ENCODE results near the gene DDX10.
"Not testable (repeated sequence)": the region's sequence is repeated elsewhere in the genome, so short reads cannot be mapped to it uniquely, and the experiment has no call there.

DDX10 gene

GRCh38 chr11:108734283-108734682 is 69.4 kb downstream of the DDX10 start:
- no peaks in the 10 kb centered on the region for H3K27me3 ChIP-seq (ENCODE audit: insufficient read depth, low read length)
- no peak overlapping the region for H2AFZ ChIP-seq (ENCODE audit: low read depth, low read length)
- no peaks in the 10 kb centered on the region for H3K36me3 ChIP-seq (ENCODE audit: insufficient read depth, low read length)
- H3K9me3 ChIP-seq (ENCODE audit: low read length), result peaks cover 2% of the 10 kb centered on the region
- no peak overlapping the region for H3K4me3 ChIP-seq (ENCODE audit: low read length)
- no peaks in the 10 kb centered on the region for H3K4me1 ChIP-seq (ENCODE audit: insufficient read depth, low read length)

GRCh38 chr11:108734956-108735559 is 70.2 kb downstream of the DDX10 start:
- Histone ChIP-seq H3K27me3 (ENCODE audit: insufficient read depth, low read length) (no peaks in the 10 kb centered on the region), H3K9me3 (ENCODE audit: low read length) (peaks cover 3% of the 10 kb centered on the region), H3K4me1 (ENCODE audit: insufficient read depth, low read length) (no peaks in the 10 kb centered on the region)

GRCh38 chr11:108740132-108740531 is 75.3 kb downstream of the DDX10 start:
- not testable (repeated sequence) for H3K4me3 ChIP-seq (ENCODE audit: low read length); H2AFZ ChIP-seq (ENCODE audit: low read depth, low read length); H3K36me3 ChIP-seq (ENCODE audit: insufficient read depth, low read length); H3K27me3 ChIP-seq (ENCODE audit: insufficient read depth, low read length); H3K4me1 ChIP-seq (ENCODE audit: insufficient read depth, low read length); H3K9me3 ChIP-seq (ENCODE audit: low read length)

More at GRCh38 chr11:108734956-108735559, 70.2 kb downstream of the DDX10 start:
- no peak overlapping the region for H2AFZ ChIP-seq (ENCODE audit: low read depth, low read length)
- H3K4me3 ChIP-seq (ENCODE audit: low read length), result no peak overlapping the region
- H3K36me3 ChIP-seq (ENCODE audit: insufficient read depth, low read length), result no peaks in the 10 kb centered on the region

GRCh38 chr11:108743851-108744250 is 79.0 kb downstream of the DDX10 start:
- no peaks in the 10 kb centered on the region for H3K4me1 ChIP-seq (ENCODE audit: insufficient read depth, low read length)
- no peak overlapping the region for H2AFZ ChIP-seq (ENCODE audit: low read depth, low read length)
- no peaks in the 10 kb centered on the region for H3K27me3 ChIP-seq (ENCODE audit: insufficient read depth, low read length)
- H3K36me3 ChIP-seq (ENCODE audit: insufficient read depth, low read length), result no peaks in the 10 kb centered on the region
- no peak overlapping the region for H3K4me3 ChIP-seq (ENCODE audit: low read length)
- H3K9me3 ChIP-seq (ENCODE audit: low read length), result peaks cover 2% of the 10 kb centered on the region

- H2AFZ ChIP-seq (ENCODE audit: low read depth, low read length), result no peak overlapping the region
- no peaks in the 10 kb centered on the region for H3K27me3 ChIP-seq (ENCODE audit: insufficient read depth, low read length)
- H3K36me3 ChIP-seq (ENCODE audit: insufficient read depth, low read length), result no peaks in the 10 kb centered on the region
- H3K9me3 ChIP-seq (ENCODE audit: low read length), result no peaks in the 10 kb centered on the region
- no peaks in the 10 kb centered on the region for H3K4me1 ChIP-seq (ENCODE audit: insufficient read depth, low read length)
- H3K4me3 ChIP-seq (ENCODE audit: low read length), result no peak overlapping the region
These were observed 84.1 kb downstream of the DDX10 start for GRCh38 chr11:108748968-108749367.

GRCh38 chr11:108751444-108751843 is 86.6 kb downstream of the DDX10 start:
- no peaks in the 10 kb centered on the region for H3K36me3 ChIP-seq (ENCODE audit: insufficient read depth, low read length)
- H3K4me1 ChIP-seq (ENCODE audit: insufficient read depth, low read length), result peaks cover 6% of the 10 kb centered on the region
- no peak overlapping the region for H3K4me3 ChIP-seq (ENCODE audit: low read length)
- no peaks in the 10 kb centered on the region for H3K27me3 ChIP-seq (ENCODE audit: insufficient read depth, low read length)
- H3K9me3 ChIP-seq (ENCODE audit: low read length), result no peaks in the 10 kb centered on the region
- H2AFZ ChIP-seq (ENCODE audit: low read depth, low read length), result no peak overlapping the region

- H3K4me3 ChIP-seq (ENCODE audit: low read length), result no peak overlapping the region
- H3K9me3 ChIP-seq (ENCODE audit: low read length), result no peaks in the 10 kb centered on the region
- H3K27me3 ChIP-seq (ENCODE audit: insufficient read depth, low read length), result no peaks in the 10 kb centered on the region
- H3K36me3 ChIP-seq (ENCODE audit: insufficient read depth, low read length), result no peaks in the 10 kb centered on the region
- H3K4me1 ChIP-seq (ENCODE audit: insufficient read depth, low read length), result peaks cover 6% of the 10 kb centered on the region
- no peak overlapping the region for H2AFZ ChIP-seq (ENCODE audit: low read depth, low read length)
These were observed 87.5 kb downstream of the DDX10 start for GRCh38 chr11:108752297-108752751.

- Histone ChIP-seq H3K27me3 (ENCODE audit: insufficient read depth, low read length) (no peaks in the 10 kb centered on the region), H3K4me3 (ENCODE audit: low read length) (no peak overlapping the region), H2AFZ (ENCODE audit: low read depth, low read length) (no peak overlapping the region), H3K36me3 (ENCODE audit: insufficient read depth, low read length) (no peaks in the 10 kb centered on the region), H3K4me1 (ENCODE audit: insufficient read depth, low read length) (peaks cover 12% of the 10 kb centered on the region), H3K9me3 (ENCODE audit: low read length) (no peaks in the 10 kb centered on the region)
These were observed 90.2 kb downstream of the DDX10 start for GRCh38 chr11:108754901-108755625.

- Histone ChIP-seq H2AFZ (ENCODE audit: low read depth, low read length) (no peak overlapping the region), H3K4me3 (ENCODE audit: low read length) (no peak overlapping the region), H3K4me1 (ENCODE audit: insufficient read depth, low read length) (peaks cover 12% of the 10 kb centered on the region), H3K27me3 (ENCODE audit: insufficient read depth, low read length) (no peaks in the 10 kb centered on the region), H3K36me3 (ENCODE audit: insufficient read depth, low read length) (no peaks in the 10 kb centered on the region), H3K9me3 (ENCODE audit: low read length) (no peaks in the 10 kb centered on the region)
These were observed 92.8 kb downstream of the DDX10 start for GRCh38 chr11:108757630-108758029.

- H3K4me1 ChIP-seq (ENCODE audit: insufficient read depth, low read length), result peaks cover 12% of the 10 kb centered on the region
- no peaks in the 10 kb centered on the region for H3K36me3 ChIP-seq (ENCODE audit: insufficient read depth, low read length)
- H3K9me3 ChIP-seq (ENCODE audit: low read length), result no peaks in the 10 kb centered on the region
- H3K4me3 ChIP-seq (ENCODE audit: low read length), result no peak overlapping the region
- no peak overlapping the region for H2AFZ ChIP-seq (ENCODE audit: low read depth, low read length)
- no peaks in the 10 kb centered on the region for H3K27me3 ChIP-seq (ENCODE audit: insufficient read depth, low read length)
These were observed 93.6 kb downstream of the DDX10 start for GRCh38 chr11:108758458-108758857.

GRCh38 chr11:108766596-108767173 is 101.8 kb downstream of the DDX10 start:
- Histone ChIP-seq H3K9me3 (ENCODE audit: low read length) (no peaks in the 10 kb centered on the region), H3K4me1 (ENCODE audit: insufficient read depth, low read length) (no peaks in the 10 kb centered on the region), H2AFZ (ENCODE audit: low read depth, low read length) (no peak overlapping the region), H3K4me3 (ENCODE audit: low read length) (no peak overlapping the region), H3K27me3 (ENCODE audit: insufficient read depth, low read length) (no peaks in the 10 kb centered on the region), H3K36me3 (ENCODE audit: insufficient read depth, low read length) (no peaks in the 10 kb centered on the region)

- Histone ChIP-seq H2AFZ (ENCODE audit: low read depth, low read length) (no peak overlapping the region), H3K9me3 (ENCODE audit: low read length) (no peaks in the 10 kb centered on the region), H3K4me1 (ENCODE audit: insufficient read depth, low read length) (no peaks in the 10 kb centered on the region), H3K36me3 (ENCODE audit: insufficient read depth, low read length) (no peaks in the 10 kb centered on the region), H3K27me3 (ENCODE audit: insufficient read depth, low read length) (no peaks in the 10 kb centered on the region), H3K4me3 (ENCODE audit: low read length) (no peak overlapping the region)
These were observed 103.5 kb downstream of the DDX10 start for GRCh38 chr11:108768370-108768769.

- no peak overlapping the region for H2AFZ ChIP-seq (ENCODE audit: low read depth, low read length)
- no peaks in the 10 kb centered on the region for H3K27me3 ChIP-seq (ENCODE audit: insufficient read depth, low read length)
- no peaks in the 10 kb centered on the region for H3K36me3 ChIP-seq (ENCODE audit: insufficient read depth, low read length)
- no peaks in the 10 kb centered on the region for H3K4me1 ChIP-seq (ENCODE audit: insufficient read depth, low read length)
- no peak overlapping the region for H3K4me3 ChIP-seq (ENCODE audit: low read length)
- no peaks in the 10 kb centered on the region for H3K9me3 ChIP-seq (ENCODE audit: low read length)
These were observed 104.1 kb downstream of the DDX10 start for GRCh38 chr11:108768964-108769363.

Measured in neuron (in vitro differentiated cells).